Hepatocyte (in vitro differentiated cells): Measurements from ENCODE around the gene HTR2A.

Experiments used
- EZH2 ChIP-seq: fragments of 200-600 bp; sonication (generic); IDR thresholded peaks from 2 replicates; pipeline ENCODE4 v1.6.1; 2016; ENCODE audit warnings: antibody characterized with exemption, mild to moderate bottlenecking, borderline replicate concordance
- EZH2phosphoT487 ChIP-seq: fragments of 200-600 bp; sonication (generic); IDR thresholded peaks from one replicate; pipeline ENCODE4 v1.6.1; 2018; ENCODE audit warnings: antibody characterized with exemption, mild to moderate bottlenecking, low read depth, moderate library complexity; ENCODE audit not compliant: unreplicated experiment, severe bottlenecking
- TF ChIP-seq, protein P1 (sequence below): fragments of 200-600 bp; sonication (generic); IDR thresholded peaks from 2 replicates; pipeline ENCODE4 v1.5.1; 2016; ENCODE audit warnings: antibody characterized with exemption, mild to moderate bottlenecking; ENCODE audit not compliant: poor library complexity

DNA sequence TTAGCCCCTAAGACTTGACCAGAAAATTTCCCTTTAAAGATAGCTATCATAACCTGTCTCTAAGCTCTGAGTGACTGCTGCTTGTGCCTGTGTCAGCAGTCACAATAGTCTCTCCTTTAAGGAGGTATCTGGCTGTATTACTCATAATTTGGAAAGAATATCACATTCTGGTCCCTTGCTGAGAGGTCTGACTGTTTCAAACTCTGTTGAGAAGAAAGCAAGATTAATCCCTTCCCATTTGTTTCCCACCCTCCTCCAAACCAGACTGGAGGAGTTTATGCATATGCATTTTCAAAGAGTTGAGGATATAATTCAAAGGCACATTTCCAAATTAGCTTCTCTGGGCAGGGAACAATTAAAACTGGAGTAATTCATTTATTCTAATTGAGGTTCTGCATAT is 2.3 kb downstream of the HTR2A start:
- TF ChIP-seq, protein P1, sequence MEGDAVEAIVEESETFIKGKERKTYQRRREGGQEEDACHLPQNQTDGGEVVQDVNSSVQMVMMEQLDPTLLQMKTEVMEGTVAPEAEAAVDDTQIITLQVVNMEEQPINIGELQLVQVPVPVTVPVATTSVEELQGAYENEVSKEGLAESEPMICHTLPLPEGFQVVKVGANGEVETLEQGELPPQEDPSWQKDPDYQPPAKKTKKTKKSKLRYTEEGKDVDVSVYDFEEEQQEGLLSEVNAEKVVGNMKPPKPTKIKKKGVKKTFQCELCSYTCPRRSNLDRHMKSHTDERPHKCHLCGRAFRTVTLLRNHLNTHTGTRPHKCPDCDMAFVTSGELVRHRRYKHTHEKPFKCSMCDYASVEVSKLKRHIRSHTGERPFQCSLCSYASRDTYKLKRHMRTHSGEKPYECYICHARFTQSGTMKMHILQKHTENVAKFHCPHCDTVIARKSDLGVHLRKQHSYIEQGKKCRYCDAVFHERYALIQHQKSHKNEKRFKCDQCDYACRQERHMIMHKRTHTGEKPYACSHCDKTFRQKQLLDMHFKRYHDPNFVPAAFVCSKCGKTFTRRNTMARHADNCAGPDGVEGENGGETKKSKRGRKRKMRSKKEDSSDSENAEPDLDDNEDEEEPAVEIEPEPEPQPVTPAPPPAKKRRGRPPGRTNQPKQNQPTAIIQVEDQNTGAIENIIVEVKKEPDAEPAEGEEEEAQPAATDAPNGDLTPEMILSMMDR = no peak
- no peak for TF ChIP-seq EZH2
- no peak for TF ChIP-seq EZH2phosphoT487
